Measurements from ENCODE around the gene CFAP92.
"Not testable (repeated sequence)": the region's sequence is repeated elsewhere in the genome, so short reads cannot be mapped to it uniquely, and the experiment has no call there.

The CFAP92 gene

DNA sequence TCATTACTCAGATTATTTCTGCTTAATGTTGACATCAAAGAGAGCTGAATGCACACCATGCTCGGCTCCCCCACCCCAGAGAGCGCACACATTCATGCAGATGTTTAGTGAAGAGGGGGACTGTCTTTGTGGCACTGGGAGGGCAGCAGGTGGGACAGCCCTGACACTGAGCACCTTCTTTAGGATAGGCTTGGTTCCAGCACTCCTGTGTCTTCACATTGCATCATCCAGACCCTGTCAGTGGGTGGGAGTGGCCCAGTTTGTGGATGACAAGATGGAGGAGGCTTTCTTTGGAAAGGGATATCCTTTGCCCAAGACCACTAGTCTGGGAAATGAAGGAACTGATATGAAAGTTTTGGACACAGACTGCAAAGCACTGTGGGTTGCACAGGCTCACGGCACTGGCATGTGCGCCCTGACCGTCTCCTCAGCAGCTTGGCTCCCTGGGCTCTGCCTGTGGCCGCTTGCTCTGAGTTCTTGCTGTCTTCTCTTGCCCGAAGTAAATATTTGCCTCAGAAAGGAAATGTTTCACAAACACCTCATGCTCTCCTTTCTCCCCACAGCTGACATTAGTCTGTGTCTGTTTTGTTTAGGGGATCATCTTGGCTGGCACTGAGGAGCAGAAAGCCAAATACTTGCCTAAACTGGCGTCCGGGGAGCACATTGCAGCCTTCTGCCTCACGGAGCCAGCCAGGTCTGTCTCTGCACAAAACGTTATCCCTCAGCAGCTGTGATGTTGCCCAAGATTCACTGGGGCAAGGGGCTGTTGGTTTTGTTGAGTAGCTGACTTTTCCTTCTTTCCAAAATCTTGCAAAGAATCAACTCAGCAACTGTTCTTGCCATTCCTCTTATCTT is 97.8 kb downstream of the CFAP92 start:
- no peak for DNase-seq (ENCODE audit: low spot score)

DNA sequence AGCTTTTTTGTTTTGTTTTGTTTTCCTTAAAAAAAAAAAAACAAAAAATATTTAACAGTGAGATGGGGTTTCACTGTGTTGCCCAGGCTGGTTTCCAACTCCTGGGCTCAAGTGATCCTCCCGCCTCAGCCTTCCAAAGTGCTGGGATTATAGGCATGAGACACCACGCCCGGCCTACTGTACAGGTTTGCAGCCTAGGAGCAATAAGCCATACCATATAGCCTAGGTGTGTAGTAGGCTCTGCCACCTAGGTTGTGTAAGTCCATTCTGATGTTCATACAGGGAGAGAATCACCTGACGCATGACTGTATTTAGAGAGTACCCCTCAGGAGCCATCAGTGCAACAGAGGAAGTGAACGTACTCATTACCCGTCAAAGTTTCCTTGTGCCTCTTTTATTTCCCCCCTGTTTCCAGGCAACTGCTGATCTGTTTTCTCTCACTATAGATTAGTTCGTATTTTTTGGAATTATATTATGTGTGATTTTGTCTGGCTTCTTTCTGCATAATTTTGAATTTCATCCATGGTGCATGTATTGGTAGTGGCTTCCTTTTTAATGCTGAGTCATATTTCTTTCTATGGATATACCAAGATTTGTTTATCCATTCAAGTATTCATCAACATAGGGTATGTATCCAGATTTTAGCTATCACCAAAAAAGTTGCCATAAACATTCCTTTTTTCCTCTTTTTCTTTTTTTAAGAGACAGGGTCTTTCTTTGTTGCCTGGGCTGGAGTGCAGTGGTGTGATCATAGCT is 104.6 kb downstream of the CFAP92 start:
- no peak for DNase-seq (ENCODE audit: low spot score)

DNA sequence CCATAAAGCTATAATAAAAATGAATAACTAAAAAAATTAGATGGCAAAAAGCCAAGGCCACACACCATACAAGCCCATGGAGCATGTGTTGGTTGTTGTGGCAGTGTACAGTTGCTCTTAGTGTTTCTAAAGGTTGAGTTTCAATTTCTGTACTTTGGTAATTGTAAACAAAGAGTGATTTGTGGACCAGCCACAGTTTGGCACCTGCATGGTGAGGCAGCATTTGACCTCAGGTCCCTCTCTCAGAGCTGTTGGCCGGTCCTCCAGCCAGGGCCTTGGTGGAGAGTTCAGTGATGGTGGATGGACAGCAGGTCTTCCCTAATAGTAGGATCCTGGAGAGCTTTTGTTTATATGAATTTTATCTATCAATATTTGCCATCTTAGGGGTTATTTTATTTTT is 108.9 kb downstream of the CFAP92 start:
- no peak for DNase-seq (ENCODE audit: low spot score)

- no peak for DNase-seq (ENCODE audit: low spot score)
These were observed 111.2 kb downstream of the CFAP92 start for GRCh38 chr3:128882719-128883118.

- DNase-seq (ENCODE audit: low spot score) = no peak
These were observed 112.3 kb downstream of the CFAP92 start for GRCh38 chr3:128881576-128881975.

- DNase-seq (ENCODE audit: low spot score) = not testable (repeated sequence)
These were observed 113.4 kb downstream of the CFAP92 start for GRCh38 chr3:128880455-128880854.

DNA sequence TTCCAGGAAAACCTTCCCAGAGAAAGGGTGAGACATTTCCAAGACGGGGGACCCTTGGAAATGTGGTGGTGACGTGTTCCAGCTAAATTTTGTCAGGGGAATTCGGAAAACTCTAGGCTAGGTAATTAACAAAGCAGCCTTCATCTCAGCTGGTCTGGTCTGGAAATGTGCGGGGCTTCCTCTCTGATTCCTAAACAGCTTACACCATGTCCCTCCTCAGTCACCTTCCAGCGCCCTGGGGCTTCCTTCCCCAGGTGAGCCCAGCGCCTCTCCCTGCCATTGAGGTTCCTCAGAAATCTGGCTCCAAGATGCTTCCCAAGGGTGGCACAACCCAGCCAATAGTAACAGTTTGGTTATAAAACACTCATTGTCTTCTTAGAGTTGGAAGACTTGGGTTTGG is 113.9 kb downstream of the CFAP92 start:
- no peak for DNase-seq (ENCODE audit: low spot score)

DNA sequence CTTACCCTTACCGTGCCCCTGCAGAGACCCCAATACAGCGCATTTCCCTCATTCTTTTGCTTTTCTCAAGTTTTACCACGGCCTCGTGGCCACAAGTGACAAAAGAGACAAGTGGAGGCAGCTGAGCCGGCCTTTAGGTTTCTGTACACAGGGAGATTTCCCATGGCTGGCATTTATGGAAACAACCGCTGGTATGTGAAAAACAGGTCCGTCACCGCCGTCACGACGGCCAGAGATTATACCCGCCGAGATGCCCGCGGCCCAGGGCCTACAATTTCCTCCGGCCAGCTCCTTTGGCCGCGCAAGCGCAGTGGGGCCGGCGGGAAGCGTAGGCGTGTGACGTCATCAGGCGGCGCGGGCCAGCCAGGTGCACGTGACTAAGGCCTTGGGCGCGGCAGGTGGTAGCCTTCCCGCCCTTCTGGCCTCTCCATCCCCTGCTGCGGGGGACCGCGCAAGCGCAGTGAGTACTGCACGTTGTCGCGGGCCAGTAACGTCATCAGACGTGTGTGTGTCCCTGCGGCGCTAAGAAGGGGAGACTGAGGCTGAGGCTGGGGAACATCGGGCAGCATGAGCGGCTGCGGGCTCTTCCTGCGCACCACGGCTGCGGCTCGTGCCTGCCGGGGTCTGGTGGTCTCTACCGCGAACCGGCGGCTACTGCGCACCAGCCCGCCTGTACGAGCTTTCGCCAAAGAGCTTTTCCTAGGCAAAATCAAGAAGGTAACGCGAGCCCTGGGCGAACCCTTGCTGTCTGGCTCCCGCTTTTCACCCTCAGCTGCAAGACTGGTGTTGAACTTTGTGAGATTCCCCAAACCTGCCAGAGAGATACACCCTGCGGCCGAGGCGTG is 114.5 kb downstream of the CFAP92 start, which contains the start of gene ACAD9:
ACAD9 (plus strand) TSS at position 496 of the 845 bp plus-strand sequence; CDS start at position 568, 72 bp downstream.
- peak; percentile 100 for DNase-seq (ENCODE audit: low spot score)

DNA sequence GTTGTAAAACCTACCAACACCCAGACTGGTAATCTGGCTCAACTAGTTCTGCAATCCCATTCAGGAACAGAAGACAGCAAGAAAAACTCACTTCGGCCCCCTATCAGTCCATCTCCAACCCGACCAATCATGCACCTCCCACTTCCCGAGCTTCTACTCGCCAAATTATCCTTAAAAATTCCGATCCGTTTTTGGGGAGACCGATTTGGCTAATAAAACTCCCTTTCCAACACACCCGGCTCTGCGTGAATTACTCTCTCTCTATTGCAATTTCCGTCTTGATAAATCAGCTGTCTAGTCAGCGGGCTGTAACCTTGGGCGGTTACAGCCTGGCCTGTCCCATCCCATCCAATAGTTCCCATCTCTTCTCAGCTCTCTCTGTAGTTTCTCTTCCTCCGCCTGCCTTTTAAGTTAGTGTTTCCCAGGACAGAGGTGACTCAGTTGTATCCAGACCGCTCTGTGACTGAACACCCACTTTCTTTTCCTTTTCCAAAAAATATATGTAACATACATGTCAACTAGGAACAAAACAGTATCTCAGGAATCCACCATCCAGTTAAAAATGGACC is 115.2 kb downstream of the CFAP92 start:
- DNase-seq (ENCODE audit: low spot score) = peak; percentile 68

- no peak for DNase-seq (ENCODE audit: low spot score)
These were observed 115.8 kb downstream of the CFAP92 start for GRCh38 chr3:128878011-128878457.

DNA sequence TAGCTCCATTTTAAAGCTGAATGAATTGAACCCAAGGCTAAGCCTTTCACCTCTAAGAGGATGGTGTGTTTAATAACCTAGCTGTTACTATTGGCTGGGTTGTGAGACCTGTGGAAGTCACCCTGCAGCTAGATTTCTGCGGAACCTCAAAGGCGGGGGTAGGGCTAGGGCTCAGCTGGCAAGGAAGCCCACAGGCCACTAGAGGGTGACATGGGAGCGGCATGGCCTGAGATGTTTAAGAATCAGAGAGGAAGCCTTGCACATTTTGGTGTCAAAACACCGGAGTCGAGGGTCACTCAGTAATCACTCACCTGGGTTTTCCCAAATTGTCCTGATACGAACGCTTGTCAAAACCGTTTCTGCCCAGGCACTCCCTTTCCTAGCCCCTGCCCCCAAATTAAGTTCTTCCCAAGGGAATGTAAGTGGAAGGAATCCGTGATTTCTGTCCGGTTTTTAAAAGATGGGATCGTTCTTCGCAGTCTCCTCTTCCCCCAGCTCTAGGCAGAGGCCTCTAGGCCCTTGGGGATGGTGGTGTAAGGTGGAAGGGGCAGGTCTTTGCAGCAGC is 118.2 kb downstream of the CFAP92 start:
- peak; percentile 37 for DNase-seq (ENCODE audit: low spot score)

DNA sequence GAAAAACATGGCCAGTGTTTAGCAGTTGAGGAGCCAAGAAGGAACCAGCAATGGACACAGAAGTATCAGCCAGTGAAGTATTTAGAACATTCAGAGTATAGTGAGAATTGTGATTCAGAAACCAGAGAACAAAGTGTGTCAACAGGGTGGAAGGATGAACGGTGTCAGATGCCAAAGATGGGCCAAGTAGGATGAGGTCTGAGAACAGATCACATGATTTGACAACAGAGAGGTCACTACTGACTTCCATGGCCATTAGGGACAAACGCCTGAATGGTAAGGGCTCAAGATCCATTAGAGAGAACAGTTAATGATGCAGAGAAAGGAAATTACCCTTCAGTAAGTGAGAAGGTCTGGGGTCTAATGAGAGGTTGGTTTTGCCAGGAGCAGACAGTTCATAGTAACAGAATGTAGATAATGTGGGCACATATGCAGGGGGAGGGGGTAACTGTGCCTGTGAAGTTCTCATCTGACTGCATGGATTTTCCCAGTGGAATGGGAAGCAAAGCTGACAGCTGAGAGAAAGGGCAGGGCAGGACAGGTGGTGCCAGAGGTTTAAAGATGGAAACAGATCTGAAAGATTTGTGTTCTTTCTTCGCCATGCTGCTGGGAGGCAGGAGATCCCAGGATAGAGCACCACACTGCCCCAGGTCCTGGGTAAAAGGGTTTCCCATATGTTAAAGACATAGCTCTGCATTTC is 119.2 kb downstream of the CFAP92 start:
- no peak for DNase-seq (ENCODE audit: low spot score)

GRCh38 chr3:128873244-128874022 is 120.4 kb downstream of the CFAP92 start:
- no peak for DNase-seq (ENCODE audit: low spot score)

DNA sequence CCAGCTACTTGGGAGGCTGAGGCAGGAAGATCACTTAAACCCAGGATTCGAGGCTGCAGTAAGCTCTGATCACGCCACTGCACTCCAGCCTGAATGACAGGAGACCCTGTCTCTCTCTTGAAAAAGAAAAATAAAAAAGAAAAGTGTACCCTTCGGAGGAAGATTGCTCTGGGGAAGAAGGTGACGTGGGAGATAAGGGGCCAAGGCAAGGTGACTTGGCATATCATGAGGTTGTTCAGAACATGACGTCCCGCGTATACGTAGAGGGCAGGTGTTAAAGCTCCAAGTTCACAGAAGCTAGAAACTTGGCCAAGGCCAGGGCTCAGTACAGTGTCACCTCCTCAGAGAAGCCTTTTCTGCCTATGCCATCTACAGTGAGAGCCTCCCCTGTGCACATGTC is 121.1 kb downstream of the CFAP92 start:
- DNase-seq (ENCODE audit: low spot score) = no peak

DNA sequence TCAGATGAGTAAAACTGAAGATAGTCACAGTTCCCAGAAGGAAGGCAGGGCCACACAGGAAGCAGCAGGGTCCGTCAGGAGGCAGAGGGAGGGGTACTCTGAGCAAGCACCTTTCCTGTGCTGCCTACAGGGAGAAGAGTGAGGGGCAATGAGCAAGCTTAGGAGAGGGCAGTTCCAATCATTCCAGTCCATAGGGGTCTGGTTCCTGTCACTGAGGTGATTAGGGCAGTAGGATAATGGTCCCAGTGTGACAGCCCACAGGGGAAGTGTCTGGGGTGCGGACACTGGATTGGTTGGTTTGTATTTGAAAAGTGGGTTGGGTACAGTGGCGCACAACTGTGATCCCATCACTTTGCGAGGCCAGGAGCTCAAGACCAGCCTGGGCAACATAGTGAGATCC is 121.6 kb downstream of the CFAP92 start:
- no peak for DNase-seq (ENCODE audit: low spot score)

DNA sequence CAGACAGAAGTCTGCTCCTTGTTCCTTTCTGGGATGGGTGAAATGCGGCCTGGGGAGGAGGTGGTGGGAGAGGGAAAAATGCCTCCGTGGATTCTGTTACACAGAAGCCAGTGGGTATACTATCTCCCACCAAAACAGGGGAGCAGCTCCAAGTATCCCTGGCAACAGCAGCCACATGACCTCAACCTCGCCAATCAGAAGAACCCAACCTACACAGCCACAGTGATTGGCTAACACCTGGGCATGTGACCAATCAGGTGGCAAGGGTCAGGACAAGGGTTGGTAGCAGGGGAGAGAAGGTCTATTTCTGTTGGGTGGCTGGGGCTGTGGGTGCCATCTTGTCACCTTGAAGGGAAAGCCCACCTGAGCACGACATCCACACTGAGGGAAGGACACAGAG is 123.5 kb downstream of the CFAP92 start:
- no peak for DNase-seq (ENCODE audit: low spot score)

- DNase-seq (ENCODE audit: low spot score) = no peak
These were observed 126.4 kb downstream of the CFAP92 start for GRCh38 chr3:128867200-128868125.

GRCh38 chr3:128864849-128865804 is 128.7 kb downstream of the CFAP92 start:
- not testable (repeated sequence) for DNase-seq (ENCODE audit: low spot score)
